ENCODE results near the gene JPH4. TPM values are rescaled to one million over a fixed set of nuclear protein-coding genes. Genes with fewer than 3 reads are reported as not detected.

JPH4 gene
- total RNA-seq, 1 experiment from 2014 or later = 0.15 TPM

DNA sequence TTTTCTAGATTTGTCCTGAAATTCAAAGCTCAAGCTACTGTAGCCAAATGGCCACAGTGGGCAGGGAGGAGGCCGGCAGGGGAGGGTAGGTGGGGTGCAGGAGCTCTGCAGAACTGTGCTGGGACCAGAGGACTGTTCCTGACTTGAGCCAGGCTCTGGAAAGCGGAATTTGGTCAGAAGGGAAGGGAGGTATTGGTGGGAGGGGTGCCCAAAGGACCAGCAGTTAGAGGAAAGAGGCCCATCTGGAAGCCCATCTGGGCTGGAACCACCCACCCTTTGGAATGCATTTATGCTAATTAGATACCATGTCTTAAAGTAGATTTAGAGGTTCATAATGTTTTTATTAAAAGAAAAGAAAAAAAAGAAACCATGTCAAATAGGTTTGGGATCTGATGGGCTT, 24.5 kb upstream of the JPH4 start:
- intact Hi-C loops (cut with micrococcal nuclease) = no loop called here
- peaks cover 0 to 6% of the 10 kb centered on the region in 2 experiments; a peak in 1 of 4 replicates for H3K4me1 ChIP-seq (ENCODE audit: control insufficient read depth in 1 of 2, insufficient read depth in 2 of 2, low read length in 2 of 2)
- RAD21 ChIA-PET (ENCODE audit: low non-redundant PET in 1 of 2, low total read pairs in 2 of 2, uncharacterized antibody in 2 of 2, unreplicated experiment in 2 of 2) = no interaction called here

DNA sequence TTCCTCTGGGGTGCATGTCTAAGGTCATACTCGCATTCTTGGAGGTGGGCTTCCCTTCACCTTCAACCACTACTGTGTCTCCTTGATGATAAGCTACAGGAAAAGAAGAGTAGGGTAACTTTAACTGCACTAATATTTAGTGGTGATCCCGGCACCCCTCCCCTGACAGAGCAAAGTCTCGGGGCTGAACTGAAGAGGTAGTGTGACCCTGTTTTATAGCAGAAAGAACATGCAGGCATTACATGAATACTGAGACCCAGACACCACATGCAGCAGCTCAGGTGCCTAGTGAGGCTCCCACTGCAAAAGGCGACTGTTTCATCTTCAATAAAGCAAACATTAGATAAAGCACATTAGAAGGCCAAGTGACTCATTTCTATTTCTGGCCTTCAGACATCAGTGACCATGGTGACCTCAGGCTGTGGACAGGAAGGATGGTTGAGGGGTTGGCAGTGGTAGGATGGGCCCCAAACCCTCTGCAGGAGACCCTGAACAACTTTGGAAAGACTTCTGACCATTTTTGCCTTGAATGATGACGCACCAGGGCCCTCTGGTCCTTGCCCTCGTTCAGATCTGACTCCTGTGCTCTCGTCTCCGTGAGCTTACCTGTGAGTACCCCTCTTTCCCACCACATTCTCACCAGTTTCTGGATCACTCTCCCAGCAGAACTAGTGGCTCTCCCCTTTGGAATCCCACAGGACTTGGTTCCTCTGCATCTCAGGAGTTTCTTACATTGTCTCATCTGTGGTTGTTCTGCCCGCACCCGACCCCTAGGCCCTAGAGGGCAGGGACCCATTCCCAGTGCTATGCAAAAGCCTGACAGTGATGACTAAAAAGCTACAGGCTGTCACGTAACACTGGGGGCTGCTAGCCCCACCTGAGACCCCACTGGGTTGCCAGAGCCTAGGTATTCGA, 23.8 kb upstream of the JPH4 start:
- Histone ChIP-seq H3K4me1 (ENCODE audit: control insufficient read depth in 1 of 2, insufficient read depth in 2 of 2, low read length in 2 of 2) (peaks cover 0 to 6% of the 10 kb centered on the region in 2 experiments; a peak in 1 of 4 replicates), H3K9me3 (ENCODE audit: control insufficient read depth in 1 of 2, insufficient read depth in 1 of 2, low read depth in 1 of 2, low read length in 2 of 2) (no peaks in the 10 kb centered on the region), H3K27ac (ENCODE audit: low read depth, low read length) (no peak overlapping the region), H3K4me3 (replicated peaks in 1 of 2; ENCODE audit: low read depth in 1 of 2, low read length in 2 of 2) (no peak overlapping the region), H3K4me2 (ENCODE audit: low read length) (no peak overlapping the region), H4K20me1 (ENCODE audit: insufficient read depth) (no peaks in the 10 kb centered on the region), H3K27me3 (ENCODE audit: insufficient read depth, low read length) (no peaks in the 10 kb centered on the region), H3K9me2 (ENCODE audit: insufficient read depth) (no peaks in the 10 kb centered on the region), H3K9ac (ENCODE audit: low read length) (no peak overlapping the region), H3K36me3 (ENCODE audit: control insufficient read depth in 1 of 2, insufficient read depth in 2 of 2, low read length in 2 of 2) (no peaks in the 10 kb centered on the region), H2AFZ (ENCODE audit: low read depth, low read length, poor library complexity, severe bottlenecking) (no peak overlapping the region), H3K79me2 (ENCODE audit: insufficient read depth, low read length) (no peaks in the 10 kb centered on the region)
- ChIA-PET POLR2A (no interaction called here), CTCF (interaction anchor here (1.1 kb wide), 1 partner anchor 14 kb away, joined by 3 read pairs; no protein-coding TSS in a partner anchor), RAD21 (ENCODE audit: low non-redundant PET in 1 of 2, low total read pairs in 2 of 2, uncharacterized antibody in 2 of 2, unreplicated experiment in 2 of 2) (interaction anchor here in 1 of 2 experiments (0.6 kb wide), 1 partner anchor 297 kb away, joined by 4 read pairs; no protein-coding TSS in a partner anchor)
- DNase-seq (ENCODE audit: low read depth, low spot score) (no peak), ATAC-seq (no peak)
- intact Hi-C loops (cut with micrococcal nuclease) = no loop called here
- no TSS peak for BruUV-seq (replicated peaks)
- no peak for TF ChIP-seq EZH2phosphoT487 (IDR thresholded peaks at IDR 0.05; ENCODE audit: borderline replicate concordance)
- no peak for TF ChIP-seq POLR2AphosphoS5 (IDR thresholded peaks at IDR 0.05; ENCODE audit: low read depth, low read length)
- TF ChIP-seq, protein P1, sequence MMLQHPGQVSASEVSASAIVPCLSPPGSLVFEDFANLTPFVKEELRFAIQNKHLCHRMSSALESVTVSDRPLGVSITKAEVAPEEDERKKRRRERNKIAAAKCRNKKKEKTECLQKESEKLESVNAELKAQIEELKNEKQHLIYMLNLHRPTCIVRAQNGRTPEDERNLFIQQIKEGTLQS (IDR thresholded peaks at IDR 0.05) = no peak
- TF ChIP-seq, protein P2, sequence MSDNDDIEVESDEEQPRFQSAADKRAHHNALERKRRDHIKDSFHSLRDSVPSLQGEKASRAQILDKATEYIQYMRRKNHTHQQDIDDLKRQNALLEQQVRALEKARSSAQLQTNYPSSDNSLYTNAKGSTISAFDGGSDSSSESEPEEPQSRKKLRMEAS (IDR thresholded peaks at IDR 0.05) = no peak
- TF ChIP-seq, protein P3, sequence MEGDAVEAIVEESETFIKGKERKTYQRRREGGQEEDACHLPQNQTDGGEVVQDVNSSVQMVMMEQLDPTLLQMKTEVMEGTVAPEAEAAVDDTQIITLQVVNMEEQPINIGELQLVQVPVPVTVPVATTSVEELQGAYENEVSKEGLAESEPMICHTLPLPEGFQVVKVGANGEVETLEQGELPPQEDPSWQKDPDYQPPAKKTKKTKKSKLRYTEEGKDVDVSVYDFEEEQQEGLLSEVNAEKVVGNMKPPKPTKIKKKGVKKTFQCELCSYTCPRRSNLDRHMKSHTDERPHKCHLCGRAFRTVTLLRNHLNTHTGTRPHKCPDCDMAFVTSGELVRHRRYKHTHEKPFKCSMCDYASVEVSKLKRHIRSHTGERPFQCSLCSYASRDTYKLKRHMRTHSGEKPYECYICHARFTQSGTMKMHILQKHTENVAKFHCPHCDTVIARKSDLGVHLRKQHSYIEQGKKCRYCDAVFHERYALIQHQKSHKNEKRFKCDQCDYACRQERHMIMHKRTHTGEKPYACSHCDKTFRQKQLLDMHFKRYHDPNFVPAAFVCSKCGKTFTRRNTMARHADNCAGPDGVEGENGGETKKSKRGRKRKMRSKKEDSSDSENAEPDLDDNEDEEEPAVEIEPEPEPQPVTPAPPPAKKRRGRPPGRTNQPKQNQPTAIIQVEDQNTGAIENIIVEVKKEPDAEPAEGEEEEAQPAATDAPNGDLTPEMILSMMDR (IDR thresholded peaks at IDR 0.05 in 2 of 3, conservative IDR thresholded peaks at IDR 0.05 in 1 of 3; ENCODE audit: borderline replicate concordance in 1 of 3, insufficient read depth in 1 of 3, low read depth in 2 of 3, low read length in 2 of 3) = no peak
- no peak for TF ChIP-seq YY1 (IDR thresholded peaks at IDR 0.05; ENCODE audit: extremely low read depth, insufficient replicate concordance, low read depth, low read length)
- no peak for TF ChIP-seq TCF7L2 (IDR thresholded peaks at IDR 0.05; ENCODE audit: borderline replicate concordance, extremely low read depth, insufficient read depth, insufficient read length)
- no peak for TF ChIP-seq EZH2 (IDR thresholded peaks at IDR 0.05)
- TF ChIP-seq RAD21 (IDR thresholded peaks at IDR 0.05; ENCODE audit: low read depth) = no peak
- TF ChIP-seq ELF1 (IDR thresholded peaks at IDR 0.05; ENCODE audit: borderline replicate concordance, low read depth) = no peak
- no peak for TF ChIP-seq POLR2A (IDR thresholded peaks at IDR 0.05; ENCODE audit: borderline replicate concordance, extremely low read depth, insufficient read depth, insufficient read length)

More for the DNA sequence above, 24.5 kb upstream of the JPH4 start:
- Histone ChIP-seq H3K79me2 (ENCODE audit: insufficient read depth, low read length) (no peaks in the 10 kb centered on the region), H3K27me3 (ENCODE audit: insufficient read depth, low read length) (no peaks in the 10 kb centered on the region), H3K9me3 (ENCODE audit: control insufficient read depth in 1 of 2, insufficient read depth in 1 of 2, low read depth in 1 of 2, low read length in 2 of 2) (no peaks in the 10 kb centered on the region), H3K9me2 (ENCODE audit: insufficient read depth) (no peaks in the 10 kb centered on the region), H3K9ac (ENCODE audit: low read length) (no peak overlapping the region), H3K36me3 (ENCODE audit: control insufficient read depth in 1 of 2, insufficient read depth in 2 of 2, low read length in 2 of 2) (no peaks in the 10 kb centered on the region), H4K20me1 (ENCODE audit: insufficient read depth) (no peaks in the 10 kb centered on the region), H3K4me3 (replicated peaks in 1 of 2; ENCODE audit: low read depth in 1 of 2, low read length in 2 of 2) (no peak overlapping the region), H2AFZ (ENCODE audit: low read depth, low read length, poor library complexity, severe bottlenecking) (no peak overlapping the region), H3K4me2 (ENCODE audit: low read length) (no peak overlapping the region), H3K27ac (ENCODE audit: low read depth, low read length) (no peak overlapping the region)
- no peak for ATAC-seq
- no TSS peak for BruUV-seq (replicated peaks)
- no peak for DNase-seq (ENCODE audit: low read depth, low spot score)
- TF ChIP-seq POLR2AphosphoS5 (IDR thresholded peaks at IDR 0.05; ENCODE audit: low read depth, low read length) (no peak), CBX3 (IDR thresholded peaks at IDR 0.05; ENCODE audit: low read depth) (no peak)
- ChIA-PET CTCF (no interaction called here), POLR2A (no interaction called here)
